8988T (cell line): ENCODE results near the gene ZNF865.
A peak's percentile ranks its signal among the peaks of the same experiment; 100 is the strongest.

Experiments used
- DNase-seq: peaks from one replicate; pipeline ENCODE4 v3.0.0; 2011

ZNF865 gene

GRCh38 chr19:55647732-55648584, 42.5 kb downstream of the ZNF865 start, which contains the start of gene CCDC106:
Gene CCDC106, plus strand, starts transcription at chr19:55648212. Its CDS starts 835 bp downstream, at chr19:55649047.
- DNase-seq: no peak

- no peak for DNase-seq
These were observed 43.3 kb downstream of the ZNF865 start for GRCh38 chr19:55648585-55649267.

GRCh38 chr19:55649268-55650125, 44.0 kb downstream of the ZNF865 start:
- no peak for DNase-seq

GRCh38 chr19:55650126-55650557, 44.7 kb downstream of the ZNF865 start:
- no peak for DNase-seq

GRCh38 chr19:55650602-55651230, 45.3 kb downstream of the ZNF865 start:
- no peak for DNase-seq

- DNase-seq: no peak
These were observed 45.8 kb downstream of the ZNF865 start for GRCh38 chr19:55651236-55651635.

GRCh38 chr19:55652311-55653128, 47.1 kb downstream of the ZNF865 start:
- DNase-seq: no peak

- peak; percentile 88 for DNase-seq
These were observed 48.3 kb downstream of the ZNF865 start for GRCh38 chr19:55653651-55654322.

GRCh38 chr19:55654323-55654867, 48.9 kb downstream of the ZNF865 start:
- no peak for DNase-seq

- DNase-seq: peak; percentile 83
These were observed 49.6 kb downstream of the ZNF865 start, which contains the start of gene U2AF2 for GRCh38 chr19:55654868-55655647. Gene U2AF2, plus strand, starts transcription at chr19:55655035. Its CDS starts 70 bp downstream, at chr19:55655105.

GRCh38 chr19:55655648-55656040, 50.2 kb downstream of the ZNF865 start:
- DNase-seq: no peak

- no peak for DNase-seq
These were observed 51.1 kb downstream of the ZNF865 start for GRCh38 chr19:55656552-55656951.

GRCh38 chr19:55656988-55657747, 51.7 kb downstream of the ZNF865 start:
- no peak for DNase-seq

- no peak for DNase-seq
These were observed 53.5 kb downstream of the ZNF865 start for GRCh38 chr19:55658846-55659459.

GRCh38 chr19:55659822-55660221, 54.4 kb downstream of the ZNF865 start:
- no peak for DNase-seq

- no peak for DNase-seq
These were observed 55.0 kb downstream of the ZNF865 start for GRCh38 chr19:55660404-55660803.

- no peak for DNase-seq
These were observed 55.5 kb downstream of the ZNF865 start for GRCh38 chr19:55660991-55661390.

- DNase-seq: no peak
These were observed 56.4 kb downstream of the ZNF865 start for GRCh38 chr19:55661826-55662225.
